GM21528 (cell line): Measurements from ENCODE around the gene ITGA2B.
A peak's percentile ranks its signal among the peaks of the same experiment; 100 is the strongest.
"Not testable (repeated sequence)": the region's sequence is repeated elsewhere in the genome, so short reads cannot be mapped to it uniquely, and the experiment has no call there.

Experiments
- ATAC-seq: cut with Tn5 transposase; IDR thresholded peaks from one replicate; pipeline ENCODE4 v1.9.1; 2021; ENCODE audit warnings: mild to moderate bottlenecking, moderate library complexity; ENCODE audit not compliant: unreplicated experiment, low FRiP score

ITGA2B gene

DNA sequence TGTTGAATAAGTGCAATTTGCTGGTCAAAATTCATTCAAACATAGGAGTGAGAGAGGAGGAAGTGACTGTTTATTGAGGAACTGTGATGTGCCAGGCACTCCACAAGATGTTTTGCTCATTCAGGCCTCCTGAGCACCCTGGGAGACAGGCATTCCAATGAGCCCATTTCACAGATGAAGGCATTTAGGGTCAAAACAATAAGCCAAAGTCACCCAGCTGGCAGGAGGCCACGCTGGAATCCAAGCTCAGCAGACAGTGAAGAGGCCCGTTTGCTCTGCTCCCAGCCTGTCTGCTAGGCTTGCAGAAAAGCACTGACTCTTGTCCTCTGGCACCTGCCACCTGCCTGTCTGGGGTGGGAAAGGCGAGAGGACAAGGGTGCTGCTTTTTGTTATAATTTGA, 54.7 kb downstream of the ITGA2B start:
- ATAC-seq = no peak

DNA sequence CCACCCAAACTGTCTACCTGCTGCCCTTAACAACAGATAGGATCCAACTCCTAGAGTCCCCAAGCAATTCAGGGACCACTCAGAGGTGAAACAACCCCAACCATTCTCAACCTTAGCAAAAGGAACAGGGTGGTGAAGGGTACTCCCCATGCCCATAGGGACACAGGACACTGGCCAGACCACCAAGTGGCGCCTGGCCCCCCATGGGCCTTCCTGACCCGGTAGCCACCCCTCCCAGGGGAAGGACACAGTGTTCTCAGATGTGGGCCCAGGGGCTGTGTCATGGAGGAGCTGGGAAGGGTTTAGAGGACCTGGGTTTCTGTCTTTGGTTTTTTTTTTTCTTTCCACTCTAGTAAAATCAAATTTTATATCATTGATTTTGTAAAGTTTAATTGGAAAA, 55.1 kb downstream of the ITGA2B start:
- no peak for ATAC-seq

DNA sequence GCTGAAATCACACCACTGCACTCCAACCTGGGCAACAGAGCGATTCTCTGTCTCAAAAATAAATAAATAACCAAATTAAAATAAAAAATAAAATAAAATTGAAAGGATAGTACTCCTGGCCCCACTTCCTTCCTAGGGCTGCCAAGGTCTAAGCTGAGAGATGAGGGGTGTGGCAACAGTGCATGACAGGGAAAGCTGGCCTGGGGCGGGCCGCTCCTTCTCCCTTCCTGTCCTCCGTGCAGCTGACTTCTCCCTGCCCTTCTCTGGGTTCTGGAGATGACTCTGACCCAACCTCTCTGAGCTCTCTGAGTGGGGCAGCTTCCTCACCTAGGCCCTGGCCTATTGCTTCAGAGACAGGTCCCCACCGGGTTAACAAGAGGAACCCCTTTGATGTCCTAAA, 56.1 kb downstream of the ITGA2B start:
- ATAC-seq = no peak

DNA sequence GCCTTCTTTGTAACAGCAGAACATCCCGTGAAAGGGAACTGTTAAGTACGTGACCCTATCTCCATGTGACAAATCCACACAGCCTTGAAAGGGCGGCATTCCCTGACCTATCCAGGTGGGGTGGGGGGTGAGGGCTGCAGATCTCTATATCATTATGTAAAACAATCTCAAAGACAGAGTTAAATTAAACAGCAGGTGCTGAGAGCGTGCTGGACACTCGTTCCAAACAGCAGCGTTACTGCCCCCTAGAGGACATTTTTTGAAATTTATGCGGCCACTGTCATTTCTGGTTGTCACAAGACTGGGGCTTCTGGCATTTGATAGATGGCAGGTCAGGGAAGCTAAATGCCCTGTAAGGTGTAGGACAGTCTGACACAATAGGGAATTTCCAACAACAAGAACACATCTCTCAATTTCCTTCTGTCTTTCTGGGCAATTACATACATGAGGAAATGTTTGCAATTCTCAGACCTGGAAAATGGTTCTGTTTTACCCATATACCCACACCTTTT, 58.1 kb downstream of the ITGA2B start:
- ATAC-seq = no peak

DNA sequence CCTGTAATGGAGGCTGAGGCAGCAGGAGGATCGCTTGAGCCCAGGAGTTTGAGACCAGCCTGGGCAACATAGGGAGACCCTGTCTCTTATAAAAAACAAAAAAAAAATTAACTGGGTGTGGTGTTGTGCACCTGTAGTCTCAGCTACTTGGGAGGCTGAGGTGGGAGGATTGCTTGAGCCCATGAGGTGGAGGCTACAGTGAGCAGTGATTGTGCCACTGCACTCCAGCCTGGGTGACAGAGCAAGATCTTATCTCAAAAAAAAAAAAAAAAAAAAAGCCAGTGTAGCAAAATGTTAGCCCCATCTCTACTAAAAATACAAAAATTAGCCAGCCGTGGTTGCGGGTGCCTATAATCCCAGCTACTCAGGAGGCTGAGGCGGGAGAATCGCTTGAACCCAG, 59.2 kb downstream of the ITGA2B start:
- not testable (repeated sequence) for ATAC-seq

DNA sequence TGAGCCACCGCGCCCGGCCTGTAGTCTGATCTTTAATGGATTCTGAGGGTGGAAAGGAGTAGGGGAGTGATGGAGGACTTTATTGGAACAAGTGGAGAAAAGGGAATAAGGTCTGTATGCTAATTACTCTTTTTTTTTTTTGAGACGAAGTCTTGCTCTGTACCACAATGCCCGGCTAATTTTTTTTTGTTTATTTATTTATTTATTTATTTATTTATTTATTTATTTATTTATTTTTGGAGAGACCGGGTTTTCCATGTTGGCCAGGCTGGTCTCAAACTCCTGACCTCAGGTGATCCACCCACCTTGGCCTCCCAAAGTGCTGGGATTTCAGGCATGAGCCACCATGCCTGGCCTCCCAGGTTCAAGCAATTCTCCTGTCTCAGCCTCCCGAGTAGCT, 59.9 kb downstream of the ITGA2B start:
- ATAC-seq = not testable (repeated sequence)

DNA sequence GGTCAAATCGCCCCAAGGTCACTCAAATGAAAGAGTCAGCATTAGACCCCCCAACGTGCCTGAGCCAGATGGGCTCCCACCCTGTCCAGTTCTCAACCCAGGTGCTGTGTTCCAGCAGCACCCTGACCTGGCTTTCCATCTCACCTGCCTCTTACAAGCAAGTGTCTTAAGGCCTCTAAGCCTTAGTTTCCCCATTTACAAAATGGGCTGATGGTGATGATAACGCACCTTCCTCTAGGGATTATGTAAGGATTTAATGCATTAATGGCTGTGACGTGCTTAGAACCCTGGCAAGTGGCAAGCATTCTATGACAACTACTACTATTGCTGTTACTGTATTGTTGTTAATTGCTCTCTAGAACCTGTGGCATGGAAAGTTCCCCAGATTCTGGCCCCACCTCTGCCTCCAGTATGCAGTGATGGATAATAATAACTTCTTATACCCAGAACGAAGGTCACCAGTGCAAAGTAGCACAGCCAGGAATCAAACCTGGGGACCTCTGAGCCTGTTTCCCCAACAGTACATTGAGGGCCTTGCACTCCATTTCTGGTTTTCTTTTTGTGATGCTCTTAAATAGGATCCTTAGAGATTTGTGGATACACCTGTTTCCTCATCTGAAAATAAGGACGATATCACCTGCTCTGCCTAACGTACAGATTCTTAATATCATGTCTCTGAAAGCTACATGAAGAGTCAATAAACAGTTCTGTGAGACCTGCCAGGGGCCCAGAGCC, 61.6 kb downstream of the ITGA2B start:
- ATAC-seq = no peak

DNA sequence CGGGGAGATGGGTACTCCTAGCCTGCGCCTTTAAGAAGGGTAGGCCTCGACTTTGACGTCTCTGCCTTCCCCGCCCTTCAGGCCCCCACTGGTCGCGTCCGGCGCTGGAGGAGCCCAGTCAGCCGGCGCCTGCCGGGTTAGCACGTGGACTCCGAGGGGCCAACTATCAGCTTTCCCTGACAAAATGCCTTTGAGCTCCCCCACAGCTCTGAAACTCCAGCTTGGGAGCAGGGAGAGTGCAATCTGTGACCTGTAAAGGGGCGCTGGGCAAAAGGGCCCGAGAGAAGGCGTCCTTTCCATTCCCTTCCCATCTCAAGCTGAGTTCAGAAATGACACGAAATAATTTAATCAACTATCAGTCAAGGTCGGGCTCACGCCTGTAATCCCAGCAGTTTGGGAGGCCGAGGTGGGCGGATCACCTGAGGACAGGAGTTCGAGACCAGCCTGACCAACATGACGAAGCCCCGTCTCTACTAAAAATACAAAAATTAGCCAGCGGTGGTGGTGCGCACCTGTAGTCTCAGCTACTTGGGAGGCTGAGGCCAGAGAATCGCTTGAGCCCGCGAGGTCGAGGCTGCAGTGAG, 62.5 kb downstream of the ITGA2B start:
- ATAC-seq = no peak

DNA sequence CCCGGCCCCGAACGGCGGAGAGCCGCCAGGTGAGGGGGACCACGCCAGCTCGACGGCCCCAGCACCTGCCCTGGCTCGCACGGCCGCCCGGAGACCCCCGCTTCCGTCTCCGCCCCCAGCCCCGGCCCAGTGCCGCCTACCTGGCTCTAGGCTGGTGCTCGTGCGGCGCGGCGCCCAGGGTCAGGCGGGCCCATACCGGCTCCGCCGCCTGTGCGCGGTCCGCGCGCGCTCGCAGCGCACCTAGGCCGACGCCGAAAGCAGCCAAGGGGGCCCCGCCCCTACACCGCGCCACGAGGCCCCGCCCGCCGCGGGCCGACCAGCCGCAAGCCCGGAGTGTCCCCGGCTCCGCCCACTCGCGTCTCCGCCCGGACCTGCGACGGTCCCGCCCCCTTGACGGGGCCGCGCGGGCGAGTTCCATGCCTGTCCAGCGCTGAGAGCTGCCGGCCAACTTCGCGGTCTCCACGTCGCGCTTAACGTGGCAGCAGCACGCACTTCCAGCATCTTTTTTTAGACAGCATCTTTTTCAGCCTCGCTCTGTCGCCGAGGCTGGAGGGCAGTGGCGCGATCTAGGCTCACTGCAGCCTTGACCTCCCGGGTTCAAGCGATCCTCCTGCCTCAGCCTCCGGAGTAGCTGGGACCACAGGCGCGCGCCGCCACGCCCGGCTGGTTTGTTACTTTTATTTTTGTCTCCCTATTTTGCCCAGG, 64.7 kb downstream of the ITGA2B start, which contains the start of gene SLC25A39:
Gene SLC25A39 (minus strand): TSS at position 253 of the 705 bp plus-strand sequence. CDS start 1,261 bp downstream, outside the sequence.
- ATAC-seq = peak; percentile 65

DNA sequence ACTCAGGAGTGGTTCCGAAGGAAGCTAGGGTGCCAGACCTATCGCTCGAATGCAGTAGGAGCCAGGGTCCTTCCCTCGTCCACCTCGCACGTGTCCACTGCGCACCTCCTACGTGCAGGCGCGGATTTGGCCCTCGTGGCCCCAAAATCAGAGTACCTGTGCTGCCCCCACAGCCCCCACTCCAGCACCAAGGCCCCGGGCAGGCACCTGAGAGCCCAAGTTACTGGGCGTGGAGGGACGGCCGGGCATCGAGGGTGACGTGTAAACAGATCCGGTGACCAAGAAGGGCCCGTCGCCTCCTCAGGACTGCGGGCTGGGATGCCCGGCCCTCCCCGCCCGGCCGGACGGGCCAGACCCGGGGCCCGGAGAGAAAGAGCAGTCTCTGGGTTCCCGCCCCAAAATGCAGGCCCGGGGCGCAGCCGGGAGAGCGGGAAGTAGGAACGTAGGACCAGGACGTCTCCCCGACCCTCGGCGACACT, 65.3 kb downstream of the ITGA2B start:
- peak; percentile 2 for ATAC-seq

DNA sequence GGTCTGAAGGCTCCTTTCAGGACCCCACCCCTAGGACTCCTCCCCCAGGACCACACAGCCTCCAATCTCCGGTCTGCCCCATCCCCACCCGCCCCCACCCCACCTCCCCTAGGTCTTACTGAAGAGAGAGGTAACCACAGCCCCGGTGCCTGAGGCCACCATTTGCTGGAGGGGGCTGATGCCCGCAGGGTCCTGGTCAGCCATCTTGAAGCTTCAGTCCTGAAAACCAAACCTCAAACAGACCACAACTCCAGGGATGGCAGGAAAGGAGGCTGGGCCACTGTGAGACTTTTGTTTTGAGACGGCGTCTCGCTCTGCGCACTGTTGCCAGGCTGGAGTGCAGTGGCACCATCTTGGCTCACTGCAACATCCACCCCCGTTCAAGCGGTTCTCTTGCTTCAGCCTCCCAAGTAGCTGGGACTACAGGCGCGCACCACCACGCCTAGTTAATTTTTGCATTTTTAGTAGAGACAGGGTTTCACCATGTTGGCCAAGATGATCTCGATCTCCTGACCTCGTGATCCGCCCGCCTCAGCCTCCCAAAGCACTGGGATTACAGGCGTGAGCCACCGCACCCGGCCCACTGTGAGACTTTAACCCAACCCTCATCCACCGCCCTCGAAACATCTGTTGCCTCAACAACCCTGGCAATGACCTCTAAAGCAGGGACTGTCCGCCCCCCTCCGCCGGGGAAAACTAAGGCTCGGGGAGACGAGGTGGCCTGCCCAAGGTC, 65.9 kb downstream of the ITGA2B start:
- ATAC-seq = no peak

DNA sequence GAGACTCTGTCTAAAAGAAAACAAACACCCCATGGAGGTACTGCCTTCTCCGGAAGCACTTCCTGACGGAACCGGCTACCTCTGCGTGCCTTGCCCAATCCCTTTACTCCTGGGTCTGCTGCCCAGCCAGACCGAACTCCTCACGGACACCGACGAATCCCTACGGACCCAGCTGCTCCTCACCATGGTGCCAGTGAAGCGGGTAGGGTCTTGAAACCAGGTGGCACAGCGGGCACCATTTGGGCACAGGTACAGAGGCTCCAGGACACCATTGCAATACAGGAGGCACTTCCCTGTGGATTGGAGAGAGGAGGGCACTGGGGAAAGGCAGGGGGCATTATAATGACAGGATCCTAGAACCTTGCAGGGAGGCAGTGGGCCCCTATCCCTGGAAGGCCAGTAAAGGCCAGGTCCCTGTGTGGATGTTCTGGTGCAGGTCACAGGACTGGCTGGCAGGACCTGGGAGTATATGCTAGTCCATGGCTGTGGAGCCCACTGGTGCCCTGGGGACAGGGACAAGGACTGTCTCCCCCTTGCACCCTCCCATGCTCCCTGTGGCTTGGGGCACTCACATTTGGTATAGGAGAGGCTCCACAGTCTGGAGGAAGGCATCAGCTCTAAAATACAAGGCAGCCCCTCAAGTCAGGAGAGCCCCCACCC, 67.1 kb downstream of the ITGA2B start:
- ATAC-seq = no peak
